ENCODE measurements around the gene APOBEC3H.
"Not testable (repeated sequence)": the region's sequence is repeated elsewhere in the genome, so short reads cannot be mapped to it uniquely, and the experiment has no call there.

Gene APOBEC3H

GRCh38 chr22:39097098-39098020 lies at the start of gene APOBEC3H:
Gene APOBEC3H (plus strand): TSS chr22:39097244. CDS start chr22:39100279, 3,035 bp downstream.
- Histone ChIP-seq H3K9ac (ENCODE audit: low read depth, low read length) (peak within 1 kb of the TSS; percentile 13), H3K27me3 (ENCODE audit: control insufficient read depth, insufficient read depth, low read length) (no peaks in the 10 kb centered on the region), H3K4me3 (ENCODE audit: low read depth, low read length) (no peak within 1 kb of the TSS), H3K4me1 (ENCODE audit: control insufficient read depth, insufficient read depth, low read length) (peaks cover 9% of the 10 kb centered on the region), H3K9me3 (ENCODE audit: control insufficient read depth, insufficient read depth, low read length) (no peaks in the 10 kb centered on the region), H3K36me3 (ENCODE audit: control insufficient read depth, insufficient read depth, low read length) (no peaks in the 10 kb centered on the region)

- not testable (repeated sequence) for H3K27me3 ChIP-seq (ENCODE audit: control insufficient read depth, insufficient read depth, low read length); H3K4me1 ChIP-seq (ENCODE audit: control insufficient read depth, insufficient read depth, low read length); H3K4me3 ChIP-seq (ENCODE audit: low read depth, low read length); H3K9ac ChIP-seq (ENCODE audit: low read depth, low read length); H3K36me3 ChIP-seq (ENCODE audit: control insufficient read depth, insufficient read depth, low read length); H3K9me3 ChIP-seq (ENCODE audit: control insufficient read depth, insufficient read depth, low read length)
Observed at GRCh38 chr22:39049486-39049885, 47.6 kb upstream of the APOBEC3H start.

- H3K4me3 ChIP-seq (ENCODE audit: low read depth, low read length): peak overlapping the region; percentile 28
- not testable (repeated sequence) for H3K4me1 ChIP-seq (ENCODE audit: control insufficient read depth, insufficient read depth, low read length); H3K9ac ChIP-seq (ENCODE audit: low read depth, low read length)
Observed at GRCh38 chr22:39051844-39052495, 45.1 kb upstream of the APOBEC3H start.

GRCh38 chr22:39055658-39056057 lies 41.4 kb upstream of the APOBEC3H start:
- Histone ChIP-seq H3K4me3 (ENCODE audit: low read depth, low read length) (no peak overlapping the region), H3K36me3 (ENCODE audit: control insufficient read depth, insufficient read depth, low read length) (no peaks in the 10 kb centered on the region), H3K4me1 (ENCODE audit: control insufficient read depth, insufficient read depth, low read length) (peaks cover 2% of the 10 kb centered on the region), H3K27me3 (ENCODE audit: control insufficient read depth, insufficient read depth, low read length) (no peaks in the 10 kb centered on the region), H3K9me3 (ENCODE audit: control insufficient read depth, insufficient read depth, low read length) (peaks cover 4% of the 10 kb centered on the region), H3K9ac (ENCODE audit: low read depth, low read length) (no peak overlapping the region)

More at GRCh38 chr22:39051844-39052495, 45.1 kb upstream of the APOBEC3H start:
- not testable (repeated sequence) for H3K36me3 ChIP-seq (ENCODE audit: control insufficient read depth, insufficient read depth, low read length); H3K27me3 ChIP-seq (ENCODE audit: control insufficient read depth, insufficient read depth, low read length); H3K9me3 ChIP-seq (ENCODE audit: control insufficient read depth, insufficient read depth, low read length)

GRCh38 chr22:39061290-39061689 lies 35.8 kb upstream of the APOBEC3H start:
- not testable (repeated sequence) for H3K36me3 ChIP-seq (ENCODE audit: control insufficient read depth, insufficient read depth, low read length)

GRCh38 chr22:39061951-39062350 lies 35.1 kb upstream of the APOBEC3H start:
- H3K36me3 ChIP-seq (ENCODE audit: control insufficient read depth, insufficient read depth, low read length); H3K4me3 ChIP-seq (ENCODE audit: low read depth, low read length); H3K4me1 ChIP-seq (ENCODE audit: control insufficient read depth, insufficient read depth, low read length); H3K9ac ChIP-seq (ENCODE audit: low read depth, low read length); H3K9me3 ChIP-seq (ENCODE audit: control insufficient read depth, insufficient read depth, low read length); H3K27me3 ChIP-seq (ENCODE audit: control insufficient read depth, insufficient read depth, low read length): not testable (repeated sequence)

More at GRCh38 chr22:39061290-39061689, 35.8 kb upstream of the APOBEC3H start:
- H3K27me3 ChIP-seq (ENCODE audit: control insufficient read depth, insufficient read depth, low read length); H3K9me3 ChIP-seq (ENCODE audit: control insufficient read depth, insufficient read depth, low read length); H3K9ac ChIP-seq (ENCODE audit: low read depth, low read length); H3K4me3 ChIP-seq (ENCODE audit: low read depth, low read length); H3K4me1 ChIP-seq (ENCODE audit: control insufficient read depth, insufficient read depth, low read length): not testable (repeated sequence)

GRCh38 chr22:39063904-39064303 lies 33.1 kb upstream of the APOBEC3H start:
- H3K9me3 ChIP-seq (ENCODE audit: control insufficient read depth, insufficient read depth, low read length); H3K27me3 ChIP-seq (ENCODE audit: control insufficient read depth, insufficient read depth, low read length); H3K36me3 ChIP-seq (ENCODE audit: control insufficient read depth, insufficient read depth, low read length); H3K9ac ChIP-seq (ENCODE audit: low read depth, low read length); H3K4me1 ChIP-seq (ENCODE audit: control insufficient read depth, insufficient read depth, low read length); H3K4me3 ChIP-seq (ENCODE audit: low read depth, low read length): not testable (repeated sequence)

GRCh38 chr22:39066442-39067276 lies 30.4 kb upstream of the APOBEC3H start:
- H3K4me3 ChIP-seq (ENCODE audit: low read depth, low read length); H3K9me3 ChIP-seq (ENCODE audit: control insufficient read depth, insufficient read depth, low read length); H3K4me1 ChIP-seq (ENCODE audit: control insufficient read depth, insufficient read depth, low read length); H3K9ac ChIP-seq (ENCODE audit: low read depth, low read length); H3K27me3 ChIP-seq (ENCODE audit: control insufficient read depth, insufficient read depth, low read length); H3K36me3 ChIP-seq (ENCODE audit: control insufficient read depth, insufficient read depth, low read length): not testable (repeated sequence)

GRCh38 chr22:39068033-39068785 lies 28.8 kb upstream of the APOBEC3H start:
- no peaks in the 10 kb centered on the region for H3K4me1 ChIP-seq (ENCODE audit: control insufficient read depth, insufficient read depth, low read length)

GRCh38 chr22:39070186-39070585 lies 26.9 kb upstream of the APOBEC3H start:
- Histone ChIP-seq H3K4me1 (ENCODE audit: control insufficient read depth, insufficient read depth, low read length) (no peaks in the 10 kb centered on the region), H3K36me3 (ENCODE audit: control insufficient read depth, insufficient read depth, low read length) (no peaks in the 10 kb centered on the region), H3K27me3 (ENCODE audit: control insufficient read depth, insufficient read depth, low read length) (no peaks in the 10 kb centered on the region), H3K4me3 (ENCODE audit: low read depth, low read length) (no peak overlapping the region), H3K9me3 (ENCODE audit: control insufficient read depth, insufficient read depth, low read length) (no peaks in the 10 kb centered on the region), H3K9ac (ENCODE audit: low read depth, low read length) (no peak overlapping the region)

More at GRCh38 chr22:39068033-39068785, 28.8 kb upstream of the APOBEC3H start:
- Histone ChIP-seq H3K9ac (ENCODE audit: low read depth, low read length) (no peak overlapping the region), H3K27me3 (ENCODE audit: control insufficient read depth, insufficient read depth, low read length) (no peaks in the 10 kb centered on the region), H3K9me3 (ENCODE audit: control insufficient read depth, insufficient read depth, low read length) (no peaks in the 10 kb centered on the region), H3K4me3 (ENCODE audit: low read depth, low read length) (no peak overlapping the region), H3K36me3 (ENCODE audit: control insufficient read depth, insufficient read depth, low read length) (no peaks in the 10 kb centered on the region)

- H3K36me3 ChIP-seq (ENCODE audit: control insufficient read depth, insufficient read depth, low read length); H3K4me3 ChIP-seq (ENCODE audit: low read depth, low read length); H3K4me1 ChIP-seq (ENCODE audit: control insufficient read depth, insufficient read depth, low read length); H3K27me3 ChIP-seq (ENCODE audit: control insufficient read depth, insufficient read depth, low read length); H3K9ac ChIP-seq (ENCODE audit: low read depth, low read length); H3K9me3 ChIP-seq (ENCODE audit: control insufficient read depth, insufficient read depth, low read length): not testable (repeated sequence)
Observed at GRCh38 chr22:39072581-39072981, 24.5 kb upstream of the APOBEC3H start.

Measured in iPS-15b (cell line).